LNCaP clone FGC (cell line): ENCODE results near the gene NAB2.

ENCODE experiments used
- DNase-seq: peaks from one replicate; pipeline ENCODE4 v3.0.0-alpha.2; 2011; ENCODE audit warnings: low read depth
- H3K4me3 ChIP-seq: 2 replicates; pipeline ENCODE4 v1.5.1; 2011; ENCODE audit warnings: mild to moderate bottlenecking, low read depth, low read length, control low read depth
- TF ChIP-seq, protein P1 (sequence below): IDR thresholded peaks from 2 replicates; pipeline ENCODE4 v1.5.1; 2012; ENCODE audit warnings: mild to moderate bottlenecking; ENCODE audit not compliant: control insufficient read depth, insufficient read depth; ENCODE audit errors: extremely low read depth

NAB2 gene

DNA sequence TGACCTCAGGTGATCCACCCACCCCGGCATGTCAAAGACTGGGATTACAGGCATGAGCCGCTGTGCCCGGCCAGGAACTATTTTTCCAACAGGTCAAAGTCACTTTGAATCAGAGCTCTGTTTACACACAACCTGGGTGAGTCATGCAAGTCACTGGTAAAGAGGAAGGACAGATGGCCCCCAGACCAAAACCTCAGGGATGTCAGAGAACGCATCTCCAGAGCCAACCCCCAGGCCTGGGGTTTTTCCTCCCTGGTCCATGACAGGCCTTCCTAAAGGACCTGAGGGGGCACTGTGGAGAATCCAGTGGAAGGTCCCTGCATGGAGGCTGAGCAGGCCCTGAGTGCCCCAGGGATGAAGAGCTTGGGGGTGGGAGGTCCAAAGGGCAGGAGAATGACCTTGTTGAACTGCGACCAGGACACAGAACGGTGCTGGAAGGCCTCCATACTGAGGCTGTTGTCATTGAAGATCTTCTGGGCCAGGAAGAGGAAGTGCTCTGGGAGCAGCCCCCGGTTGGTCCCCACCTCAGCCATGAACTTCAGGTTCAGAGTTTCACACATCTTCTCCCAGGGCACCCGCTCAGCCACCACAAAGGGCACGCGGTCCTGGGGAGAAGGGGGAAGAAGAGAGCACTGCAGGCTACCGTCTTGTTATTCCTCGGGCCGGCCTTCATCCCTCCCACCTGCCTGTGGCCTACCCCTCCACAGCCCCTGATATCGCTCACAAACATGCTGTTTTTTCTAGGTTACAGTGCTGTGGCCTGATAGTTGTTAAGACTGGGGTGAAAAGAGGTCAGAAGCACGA lies 13.2 kb downstream of the NAB2 start:
- TF ChIP-seq, protein P1, sequence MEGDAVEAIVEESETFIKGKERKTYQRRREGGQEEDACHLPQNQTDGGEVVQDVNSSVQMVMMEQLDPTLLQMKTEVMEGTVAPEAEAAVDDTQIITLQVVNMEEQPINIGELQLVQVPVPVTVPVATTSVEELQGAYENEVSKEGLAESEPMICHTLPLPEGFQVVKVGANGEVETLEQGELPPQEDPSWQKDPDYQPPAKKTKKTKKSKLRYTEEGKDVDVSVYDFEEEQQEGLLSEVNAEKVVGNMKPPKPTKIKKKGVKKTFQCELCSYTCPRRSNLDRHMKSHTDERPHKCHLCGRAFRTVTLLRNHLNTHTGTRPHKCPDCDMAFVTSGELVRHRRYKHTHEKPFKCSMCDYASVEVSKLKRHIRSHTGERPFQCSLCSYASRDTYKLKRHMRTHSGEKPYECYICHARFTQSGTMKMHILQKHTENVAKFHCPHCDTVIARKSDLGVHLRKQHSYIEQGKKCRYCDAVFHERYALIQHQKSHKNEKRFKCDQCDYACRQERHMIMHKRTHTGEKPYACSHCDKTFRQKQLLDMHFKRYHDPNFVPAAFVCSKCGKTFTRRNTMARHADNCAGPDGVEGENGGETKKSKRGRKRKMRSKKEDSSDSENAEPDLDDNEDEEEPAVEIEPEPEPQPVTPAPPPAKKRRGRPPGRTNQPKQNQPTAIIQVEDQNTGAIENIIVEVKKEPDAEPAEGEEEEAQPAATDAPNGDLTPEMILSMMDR: no peak
- H3K4me3 ChIP-seq: no peak overlapping the region
- no peak for DNase-seq

DNA sequence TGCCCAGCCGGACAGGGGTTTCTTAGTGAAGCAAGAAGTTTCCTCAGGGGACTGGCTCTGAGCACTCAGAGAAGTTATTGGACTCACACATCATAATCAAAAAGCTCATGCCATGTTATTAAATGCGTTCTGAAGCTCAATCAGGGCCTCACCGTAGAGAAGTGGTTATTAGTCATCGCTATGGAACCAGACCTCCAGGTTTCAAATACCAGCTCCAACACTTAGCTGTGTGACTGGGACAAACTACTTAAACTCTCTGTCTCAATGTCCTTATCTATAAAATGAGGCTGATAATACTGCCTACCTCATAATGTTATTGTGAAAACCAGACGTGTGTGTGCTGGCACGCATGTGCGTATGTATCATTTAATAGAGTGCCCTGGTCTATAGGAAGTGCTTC lies 14.9 kb downstream of the NAB2 start:
- TF ChIP-seq, protein P1: no peak
- no peak for DNase-seq
- H3K4me3 ChIP-seq: no peak overlapping the region

DNA sequence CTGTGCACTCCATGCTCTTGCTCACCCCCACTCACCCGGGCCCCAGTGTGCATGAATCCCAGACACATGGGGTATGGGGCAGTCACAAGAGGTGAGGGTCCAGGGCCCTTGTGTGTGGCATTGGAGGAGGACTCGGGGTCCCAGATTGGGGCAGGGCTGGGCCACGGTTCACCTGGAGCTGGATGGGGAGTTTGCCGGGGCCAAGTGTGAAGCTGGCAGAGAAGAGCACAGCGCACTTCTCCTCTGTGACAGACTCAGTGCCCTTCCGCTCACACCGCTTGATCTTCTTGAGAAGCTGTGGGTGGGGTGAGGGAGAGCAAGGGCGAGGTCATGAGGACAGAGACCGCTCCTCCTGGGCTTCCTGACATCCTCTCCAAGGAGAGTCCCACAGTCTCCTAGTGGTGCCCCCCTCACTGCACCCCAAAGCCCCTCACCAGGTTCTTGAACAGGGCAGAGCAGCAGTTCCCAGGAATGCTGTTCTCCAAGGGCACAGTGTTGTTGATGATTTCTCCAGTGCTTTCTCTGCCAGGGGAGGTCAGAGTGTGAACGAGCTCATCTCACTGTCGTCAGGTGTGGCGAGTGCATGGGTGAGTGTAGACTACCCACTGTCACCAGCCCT lies 15.5 kb downstream of the NAB2 start:
- DNase-seq: no peak
- no peak overlapping the region for H3K4me3 ChIP-seq
- TF ChIP-seq, protein P1: no peak

DNA sequence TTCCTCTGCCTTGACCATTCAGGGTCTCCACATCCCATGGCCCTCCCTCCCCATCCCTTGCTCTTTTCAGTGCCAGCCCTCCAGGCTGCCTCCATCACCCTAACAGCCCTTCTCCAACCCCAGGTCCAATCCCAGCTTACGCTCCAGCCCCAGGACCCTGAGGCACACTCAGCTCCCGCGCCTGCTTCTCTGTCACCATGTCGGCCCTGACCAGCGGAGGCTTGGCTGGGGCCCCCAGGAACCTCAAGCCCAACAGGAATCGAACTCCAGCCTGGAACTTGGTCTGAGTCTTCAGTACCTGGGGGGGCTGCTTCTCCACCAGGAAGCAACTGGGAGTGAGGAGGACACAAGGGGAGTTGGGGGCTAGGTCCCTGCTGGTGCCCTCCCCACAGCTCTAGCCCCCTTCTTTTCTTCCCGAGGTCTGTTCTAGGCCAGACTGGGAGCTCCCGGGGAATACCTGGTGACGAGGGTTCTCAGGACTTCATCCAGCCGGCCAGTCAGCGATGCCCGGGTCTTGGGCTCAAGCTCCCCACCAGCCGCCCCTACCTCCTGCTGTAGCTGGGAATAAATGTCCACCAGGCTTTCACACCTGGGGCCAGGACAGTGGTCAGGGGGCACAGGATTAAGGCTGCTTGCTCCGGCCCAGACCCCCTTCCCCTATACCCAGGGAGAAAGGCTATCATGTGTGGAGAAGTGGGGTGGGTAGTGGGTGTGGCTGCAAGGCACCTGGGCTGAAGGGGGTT lies 16.3 kb downstream of the NAB2 start:
- DNase-seq: no peak
- TF ChIP-seq, protein P1: no peak
- H3K4me3 ChIP-seq: no peak overlapping the region

- TF ChIP-seq, protein P1: no peak
- no peak overlapping the region for H3K4me3 ChIP-seq
- DNase-seq: no peak
Measured at GRCh38 chr12:57106021-57106708, 17.3 kb downstream of the NAB2 start.

DNA sequence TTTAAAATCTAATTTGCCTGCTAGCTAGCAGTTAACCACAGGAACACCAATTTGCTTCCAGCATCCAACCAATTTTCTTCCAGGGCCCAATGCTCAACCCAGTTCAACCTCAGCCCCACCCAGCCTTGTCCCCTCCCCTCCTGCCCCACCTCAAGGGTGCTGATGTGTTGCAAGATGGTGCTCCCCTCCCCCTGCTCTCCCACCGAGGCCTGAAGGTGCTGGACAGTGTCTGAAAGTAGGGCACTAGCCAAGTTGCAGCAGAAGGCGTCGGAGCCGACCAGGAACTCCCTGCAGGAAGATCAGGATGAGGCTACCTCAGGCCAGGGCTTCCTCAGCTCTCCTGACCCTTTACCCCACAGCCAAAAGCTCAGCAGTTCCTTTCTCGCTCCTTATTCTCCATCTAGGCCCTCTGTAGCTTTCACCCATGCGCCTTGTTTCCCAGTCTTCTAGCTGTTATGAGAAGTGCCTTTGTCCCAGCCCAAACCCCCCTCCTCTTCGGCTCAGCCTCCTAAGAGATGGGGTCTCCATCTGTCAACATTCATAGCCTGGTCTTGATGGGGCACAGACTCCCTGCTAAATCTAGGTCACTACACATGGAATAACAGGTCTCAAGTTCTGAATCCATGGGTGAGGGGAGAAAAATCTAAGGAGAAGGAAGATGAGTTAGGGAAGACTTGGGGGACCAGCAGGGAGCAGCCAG lies 18.7 kb downstream of the NAB2 start:
- no peak overlapping the region for H3K4me3 ChIP-seq
- no peak for DNase-seq
- TF ChIP-seq, protein P1: no peak
